WTC11 (cell line): ENCODE data around the gene CDK5R2. TPM values are rescaled to one million over a fixed set of nuclear protein-coding genes. Genes with fewer than 3 reads are reported as not detected.
A peak's percentile ranks its signal among the peaks of the same experiment; 100 is the strongest.

Experiments used
- ATAC-seq: fragments of 200-7000 bp; cut with Tn5 transposase; 2 replicates; pipeline ENCODE4 v1.10.0; 2021; ENCODE audit warnings: mild to moderate bottlenecking, moderate library complexity
- CTCF ChIA-PET: fragments of 300-600 bp; sonication (Branson Sonifier 250); formaldehyde crosslinking; loops from one replicate; lab custom pipeline; 2021; ENCODE audit warnings: antibody characterized with exemption; lab: Charles Lee
- POLR2A ChIA-PET: fragments of 350-600 bp; sonication (Branson Sonifier 250); formaldehyde crosslinking; loops from one replicate; lab custom pipeline; 2021; ENCODE audit warnings: antibody characterized with exemption; lab: Charles Lee
- DNase-seq: peaks from one replicate; pipeline ENCODE4 v3.0.0; 2021; ENCODE audit warnings: low spot score
- H3K27ac Mint-ChIP-seq: 2 replicates; pipeline ENCODE4 v1.8.0; 2021; ENCODE audit warnings: mixed read lengths
- H3K27me3 Mint-ChIP-seq: 2 replicates; pipeline ENCODE4 v1.8.0; 2021; ENCODE audit warnings: low read depth, mild to moderate bottlenecking, moderate library complexity, mixed read lengths
- H3K36me3 Mint-ChIP-seq: 2 replicates; pipeline ENCODE4 v1.8.0; 2021; ENCODE audit warnings: mixed read lengths
- H3K4me1 Mint-ChIP-seq: 2 replicates; pipeline ENCODE4 v1.8.0; 2022; ENCODE audit warnings: mixed read lengths
- H3K4me3 Mint-ChIP-seq: 2 replicates; pipeline ENCODE4 v1.8.0; 2021; ENCODE audit warnings: mild to moderate bottlenecking, moderate library complexity, mixed read lengths
- H3K9me3 Mint-ChIP-seq: 2 replicates; pipeline ENCODE4 v1.8.0; 2021; ENCODE audit warnings: mixed read lengths
- CTCF ChIP-seq: fragments of 200-600 bp; IDR thresholded peaks from 2 replicates; pipeline ENCODE4 v1.8.0; 2022; ENCODE audit warnings: antibody characterized with exemption
- ERG ChIP-seq: fragments of 250-450 bp; sonication (Bioruptor Pico); IDR thresholded peaks from 2 replicates; pipeline ENCODE4 v1.8.0; 2021; ENCODE audit warnings: mild to moderate bottlenecking
- FOXP1 ChIP-seq: sonication (generic); formaldehyde crosslinking; IDR thresholded peaks from 2 replicates; pipeline ENCODE4 v1.8.0; 2022; ENCODE audit warnings: missing genetic modification reagents, mild to moderate bottlenecking, moderate library complexity, borderline replicate concordance
- NFATC4 ChIP-seq: fragments of 250-450 bp; sonication (Bioruptor Pico); IDR thresholded peaks from 2 replicates; pipeline ENCODE4 v1.9.0; 2021; ENCODE audit warnings: mild to moderate bottlenecking
- NFYB ChIP-seq: sonication (generic); formaldehyde crosslinking; conservative IDR thresholded peaks from 2 replicates; pipeline ENCODE4 v1.8.0; 2022; ENCODE audit warnings: low read depth, missing genetic modification reagents
- PRRX2 ChIP-seq: fragments of 250-450 bp; sonication (Bioruptor Pico); IDR thresholded peaks from 2 replicates; pipeline ENCODE4 v1.8.0; 2021; ENCODE audit warnings: mild to moderate bottlenecking
- RORB ChIP-seq: fragments of 250-450 bp; sonication (Bioruptor Pico); IDR thresholded peaks from 2 replicates; pipeline ENCODE4 v1.9.0; 2021; ENCODE audit warnings: mild to moderate bottlenecking
- STAT6 ChIP-seq: sonication (generic); formaldehyde crosslinking; conservative IDR thresholded peaks from 2 replicates; pipeline ENCODE4 v1.8.1; 2023; ENCODE audit warnings: mild to moderate bottlenecking, low read depth, missing genetic modification reagents, moderate library complexity
- ZNF425 ChIP-seq: fragments of 250-450 bp; sonication (Bioruptor Pico); conservative IDR thresholded peaks from 2 replicates; pipeline ENCODE4 v1.9.0; 2021; ENCODE audit warnings: mild to moderate bottlenecking
- ZNF532 ChIP-seq: fragments of 250-450 bp; sonication (Bioruptor Pico); IDR thresholded peaks from 2 replicates; pipeline ENCODE4 v1.9.0; 2021; ENCODE audit warnings: mild to moderate bottlenecking, borderline replicate concordance
- ZNF671 ChIP-seq: fragments of 250-450 bp; sonication (Bioruptor Pico); IDR thresholded peaks from 2 replicates; pipeline ENCODE4 v1.8.0; 2021; ENCODE audit warnings: mild to moderate bottlenecking
- total RNA-seq: library from RNA; stranded (reverse); gene quantifications from 3 replicates; pipeline ENCODE4 v1.2.3, GENCODE V29; 2021
- TF ChIP-seq, protein P1 (sequence below): sonication (generic); formaldehyde crosslinking; IDR thresholded peaks from 2 replicates; pipeline ENCODE4 v1.8.0; 2023; ENCODE audit warnings: missing genetic modification reagents
- TF ChIP-seq, protein P2 (sequence below): sonication (generic); formaldehyde crosslinking; IDR thresholded peaks from 2 replicates; pipeline ENCODE4 v1.8.1; 2023; ENCODE audit warnings: mild to moderate bottlenecking, missing genetic modification reagents, moderate library complexity
- TF ChIP-seq, protein P3 (sequence below): sonication (generic); formaldehyde crosslinking; IDR thresholded peaks from 2 replicates; pipeline ENCODE4 v1.8.0; 2022; ENCODE audit warnings: missing genetic modification reagents
- TF ChIP-seq, protein P4 (sequence below): fragments of 250-450 bp; sonication (Bioruptor Pico); IDR thresholded peaks from 2 replicates; pipeline ENCODE4 v1.9.0; 2021; ENCODE audit warnings: mild to moderate bottlenecking

The CDK5R2 gene
- total RNA-seq, 1 experiment from 2014 or later = 0.26 TPM

DNA sequence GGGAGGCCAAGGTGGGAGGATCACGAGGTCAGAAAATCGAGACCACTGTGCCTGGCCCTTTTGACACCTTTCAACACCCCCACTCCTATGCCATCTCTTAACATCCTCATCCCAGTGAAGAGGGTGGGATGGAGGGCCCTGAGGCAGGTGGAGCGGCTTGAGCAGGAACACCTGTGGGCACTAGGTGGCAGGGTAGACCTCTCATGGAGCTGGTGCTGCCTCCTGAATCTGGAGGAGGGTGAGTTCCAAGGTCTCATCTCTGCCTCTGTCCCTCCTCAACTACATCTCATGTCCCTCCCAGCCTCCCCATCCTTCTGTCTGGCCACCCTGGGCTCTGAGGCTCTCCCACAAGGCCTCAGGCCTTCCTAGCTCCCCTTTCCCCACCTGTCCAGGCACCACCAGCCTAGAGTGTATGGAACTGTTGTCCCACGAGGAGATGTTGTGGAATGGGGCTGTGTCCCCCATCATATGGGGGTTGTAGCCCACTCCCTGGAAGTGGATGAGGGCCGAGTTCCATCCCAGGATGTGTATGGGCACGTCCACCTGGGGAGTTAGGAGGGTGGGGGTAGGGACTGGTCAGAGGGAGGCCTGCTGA lies 50.8 kb downstream of the CDK5R2 start:
- Mint-ChIP-seq H3K4me1 (no peaks in the 10 kb centered on the region), H3K9me3 (no peaks in the 10 kb centered on the region), H3K36me3 (no peaks in the 10 kb centered on the region), H3K27me3 (peaks cover 64% of the 10 kb centered on the region), H3K27ac (no peak overlapping the region), H3K4me3 (no peak overlapping the region)
- CTCF ChIA-PET = interaction anchor here (0.5 to 3.3 kb wide), 28 partner anchors 8 to 207 kb away, joined by 3 to 33 read pairs (median 4); partner anchors contain the start of genes CRYBA2, IHH and WNT6
- POLR2A ChIA-PET = interaction anchor here (0.6 kb wide), 1 partner anchor 154 kb away, joined by 3 read pairs; no protein-coding TSS in a partner anchor
- ATAC-seq (peak; percentile 96), DNase-seq (peak; percentile 61)
- TF ChIP-seq RORB = no peak
- peak; percentile 43; the same call in 1 of the 2 replicates for TF ChIP-seq CTCF

DNA sequence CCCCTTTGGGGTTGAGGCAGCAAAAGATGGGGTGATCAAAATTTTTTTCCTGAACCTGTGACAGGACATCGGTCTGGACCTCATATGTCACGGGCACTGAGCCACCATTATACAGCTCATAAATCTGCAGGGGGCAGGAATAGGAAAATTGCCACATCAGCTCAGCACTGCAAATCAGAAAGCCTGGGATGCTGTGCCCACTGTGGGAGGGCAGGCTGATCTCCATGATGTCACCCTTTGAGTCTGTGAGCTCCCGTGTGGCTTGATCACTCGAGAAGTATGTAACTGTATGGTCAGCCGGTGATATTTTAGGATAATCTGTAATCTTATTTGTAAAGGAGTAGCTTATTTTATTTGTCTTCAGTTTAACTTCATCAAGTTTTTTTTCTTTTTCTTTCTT lies 51.4 kb downstream of the CDK5R2 start:
- peaks cover 57% of the 10 kb centered on the region for H3K27me3 Mint-ChIP-seq
- no peaks in the 10 kb centered on the region for H3K4me1 Mint-ChIP-seq
- no peak overlapping the region for H3K4me3 Mint-ChIP-seq
- ATAC-seq (no peak), DNase-seq (no peak)
- H3K36me3 Mint-ChIP-seq = no peaks in the 10 kb centered on the region
- no peaks in the 10 kb centered on the region for H3K9me3 Mint-ChIP-seq
- no peak overlapping the region for H3K27ac Mint-ChIP-seq
- ChIA-PET POLR2A (interaction anchor here (0.6 kb wide), 1 partner anchor 155 kb away, joined by 3 read pairs; no protein-coding TSS in a partner anchor), CTCF (interaction anchor here (0.6 to 3.3 kb wide), 21 partner anchors 9 to 1319 kb away, joined by 3 to 33 read pairs (median 5); partner anchors contain the start of genes CRYBA2, IHH and WNT6)
- TF ChIP-seq, protein P1, sequence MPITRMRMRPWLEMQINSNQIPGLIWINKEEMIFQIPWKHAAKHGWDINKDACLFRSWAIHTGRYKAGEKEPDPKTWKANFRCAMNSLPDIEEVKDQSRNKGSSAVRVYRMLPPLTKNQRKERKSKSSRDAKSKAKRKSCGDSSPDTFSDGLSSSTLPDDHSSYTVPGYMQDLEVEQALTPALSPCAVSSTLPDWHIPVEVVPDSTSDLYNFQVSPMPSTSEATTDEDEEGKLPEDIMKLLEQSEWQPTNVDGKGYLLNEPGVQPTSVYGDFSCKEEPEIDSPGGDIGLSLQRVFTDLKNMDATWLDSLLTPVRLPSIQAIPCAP (CRISPR knock-in tag) = no peak
- TF ChIP-seq FOXP1 (CRISPR knock-in tag) (no peak), ZNF671 (CRISPR knock-in tag) (no peak), ZNF532 (CRISPR knock-in tag) (no peak), STAT6 (no peak), ERG (CRISPR knock-in tag) (no peak), NFATC4 (CRISPR knock-in tag) (no peak), NFYB (no peak), PRRX2 (CRISPR knock-in tag) (no peak), ZNF425 (CRISPR knock-in tag) (no peak)
- TF ChIP-seq, protein P2, sequence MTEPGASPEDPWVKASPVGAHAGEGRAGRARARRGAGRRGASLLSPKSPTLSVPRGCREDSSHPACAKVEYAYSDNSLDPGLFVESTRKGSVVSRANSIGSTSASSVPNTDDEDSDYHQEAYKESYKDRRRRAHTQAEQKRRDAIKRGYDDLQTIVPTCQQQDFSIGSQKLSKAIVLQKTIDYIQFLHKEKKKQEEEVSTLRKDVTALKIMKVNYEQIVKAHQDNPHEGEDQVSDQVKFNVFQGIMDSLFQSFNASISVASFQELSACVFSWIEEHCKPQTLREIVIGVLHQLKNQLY (CRISPR knock-in tag) = no peak
- TF ChIP-seq, protein P3, sequence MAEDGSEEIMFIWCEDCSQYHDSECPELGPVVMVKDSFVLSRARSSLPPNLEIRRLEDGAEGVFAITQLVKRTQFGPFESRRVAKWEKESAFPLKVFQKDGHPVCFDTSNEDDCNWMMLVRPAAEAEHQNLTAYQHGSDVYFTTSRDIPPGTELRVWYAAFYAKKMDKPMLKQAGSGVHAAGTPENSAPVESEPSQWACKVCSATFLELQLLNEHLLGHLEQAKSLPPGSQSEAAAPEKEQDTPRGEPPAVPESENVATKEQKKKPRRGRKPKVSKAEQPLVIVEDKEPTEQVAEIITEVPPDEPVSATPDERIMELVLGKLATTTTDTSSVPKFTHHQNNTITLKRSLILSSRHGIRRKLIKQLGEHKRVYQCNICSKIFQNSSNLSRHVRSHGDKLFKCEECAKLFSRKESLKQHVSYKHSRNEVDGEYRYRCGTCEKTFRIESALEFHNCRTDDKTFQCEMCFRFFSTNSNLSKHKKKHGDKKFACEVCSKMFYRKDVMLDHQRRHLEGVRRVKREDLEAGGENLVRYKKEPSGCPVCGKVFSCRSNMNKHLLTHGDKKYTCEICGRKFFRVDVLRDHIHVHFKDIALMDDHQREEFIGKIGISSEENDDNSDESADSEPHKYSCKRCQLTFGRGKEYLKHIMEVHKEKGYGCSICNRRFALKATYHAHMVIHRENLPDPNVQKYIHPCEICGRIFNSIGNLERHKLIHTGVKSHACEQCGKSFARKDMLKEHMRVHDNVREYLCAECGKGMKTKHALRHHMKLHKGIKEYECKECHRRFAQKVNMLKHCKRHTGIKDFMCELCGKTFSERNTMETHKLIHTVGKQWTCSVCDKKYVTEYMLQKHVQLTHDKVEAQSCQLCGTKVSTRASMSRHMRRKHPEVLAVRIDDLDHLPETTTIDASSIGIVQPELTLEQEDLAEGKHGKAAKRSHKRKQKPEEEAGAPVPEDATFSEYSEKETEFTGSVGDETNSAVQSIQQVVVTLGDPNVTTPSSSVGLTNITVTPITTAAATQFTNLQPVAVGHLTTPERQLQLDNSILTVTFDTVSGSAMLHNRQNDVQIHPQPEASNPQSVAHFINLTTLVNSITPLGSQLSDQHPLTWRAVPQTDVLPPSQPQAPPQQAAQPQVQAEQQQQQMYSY (CRISPR knock-in tag) = no peak
- TF ChIP-seq, protein P4, sequence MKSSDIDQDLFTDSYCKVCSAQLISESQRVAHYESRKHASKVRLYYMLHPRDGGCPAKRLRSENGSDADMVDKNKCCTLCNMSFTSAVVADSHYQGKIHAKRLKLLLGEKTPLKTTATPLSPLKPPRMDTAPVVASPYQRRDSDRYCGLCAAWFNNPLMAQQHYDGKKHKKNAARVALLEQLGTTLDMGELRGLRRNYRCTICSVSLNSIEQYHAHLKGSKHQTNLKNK (CRISPR knock-in tag) = no peak
